Suprapubic skin (tissue), 4 donors: ENCODE data around the gene WWC1. TPM values are rescaled to one million over a fixed set of nuclear protein-coding genes. Genes with fewer than 3 reads are reported as not detected.

Experiments used
- DNase-seq, 2 donors: peaks; one replicate each; pipeline ENCODE4 v3.0.0-alpha.2; 2019; ENCODE audit warnings: low spot score in 2 of 2
- H3K27ac ChIP-seq: fragments of 200-600 bp; sonication (generic); one replicate; pipeline ENCODE4 v1.5.1; 2019
- H3K27me3 ChIP-seq: fragments of 200-600 bp; sonication (generic); one replicate; pipeline ENCODE4 v1.5.1; 2019
- H3K36me3 ChIP-seq: fragments of 200-600 bp; sonication (generic); one replicate; pipeline ENCODE4 v1.5.1; 2019
- H3K4me1 ChIP-seq: fragments of 200-600 bp; sonication (generic); one replicate; pipeline ENCODE4 v1.5.1; 2019
- H3K4me3 ChIP-seq: fragments of 200-600 bp; sonication (generic); one replicate; pipeline ENCODE4 v1.5.1; 2019; ENCODE audit warnings: mild to moderate bottlenecking
- H3K9me3 ChIP-seq: fragments of 200-600 bp; sonication (generic); one replicate; pipeline ENCODE4 v1.5.1; 2019
- CTCF ChIP-seq, 2 donors: fragments of 200-600 bp in 1 of 2; fragments of 450-650 bp in 1 of 2; sonication (generic) in 1 of 2; IDR thresholded peaks; one replicate each; pipeline ENCODE4 v1.5.1; 2016 to 2019; ENCODE audit warnings: antibody characterized with exemption in 2 of 2, mild to moderate bottlenecking in 1 of 2, moderate library complexity in 1 of 2
- EP300 ChIP-seq: sonication (generic); formaldehyde crosslinking; IDR thresholded peaks from one replicate; pipeline ENCODE4 v1.6.1; 2017; ENCODE audit warnings: antibody characterized with exemption
- POLR2A ChIP-seq, 2 donors: fragments of 450-650 bp; IDR thresholded peaks; one replicate each; pipeline ENCODE4 v1.6.1; 2017; ENCODE audit warnings: antibody characterized with exemption in 2 of 2, mild to moderate bottlenecking in 2 of 2, moderate library complexity in 2 of 2
- POLR2AphosphoS5 ChIP-seq, 3 donors: sonication (generic); formaldehyde crosslinking; IDR thresholded peaks; one replicate each; pipeline ENCODE4 v1.6.1; 2017; ENCODE audit warnings: antibody characterized with exemption in 3 of 3
- WGBS: methylation state at CpG from one replicate; pipeline ENCODE4 v1.1.5; 2018; 5-methylcytosine and 5-hydroxymethylcytosine counted together
- total RNA-seq, 4 donors: library from RNA; depleted of rRNA; stranded (reverse); fragments of >200 nt; gene quantifications; one replicate each; pipeline ENCODE4 v1.1.0, GENCODE V29; 2016

WWC1 gene
- total RNA-seq, 4 donors from 2014 or later: 28.3 to 38.3 (median 31.6) TPM

- no peak for DNase-seq
- TF ChIP-seq EP300: no peak
- no peak for TF ChIP-seq POLR2AphosphoS5 (IDR thresholded peaks at IDR 0.05)
- TF ChIP-seq POLR2A (IDR thresholded peaks at IDR 0.05): no peak
- TF ChIP-seq CTCF (IDR thresholded peaks at IDR 0.05): no peak
- H3K4me1 ChIP-seq: peaks cover 17% of the 10 kb centered on the region
- no peak overlapping the region for H3K27ac ChIP-seq
- 80% methylated on average over 6 of the region's 6 CpGs for WGBS
- H3K4me3 ChIP-seq: no peak overlapping the region
- H3K36me3 ChIP-seq: no peaks in the 10 kb centered on the region
- no peaks in the 10 kb centered on the region for H3K27me3 ChIP-seq
- H3K9me3 ChIP-seq: no peaks in the 10 kb centered on the region
These were observed 19.7 kb downstream of the WWC1 start for GRCh38 chr5:168311061-168311566.

DNA sequence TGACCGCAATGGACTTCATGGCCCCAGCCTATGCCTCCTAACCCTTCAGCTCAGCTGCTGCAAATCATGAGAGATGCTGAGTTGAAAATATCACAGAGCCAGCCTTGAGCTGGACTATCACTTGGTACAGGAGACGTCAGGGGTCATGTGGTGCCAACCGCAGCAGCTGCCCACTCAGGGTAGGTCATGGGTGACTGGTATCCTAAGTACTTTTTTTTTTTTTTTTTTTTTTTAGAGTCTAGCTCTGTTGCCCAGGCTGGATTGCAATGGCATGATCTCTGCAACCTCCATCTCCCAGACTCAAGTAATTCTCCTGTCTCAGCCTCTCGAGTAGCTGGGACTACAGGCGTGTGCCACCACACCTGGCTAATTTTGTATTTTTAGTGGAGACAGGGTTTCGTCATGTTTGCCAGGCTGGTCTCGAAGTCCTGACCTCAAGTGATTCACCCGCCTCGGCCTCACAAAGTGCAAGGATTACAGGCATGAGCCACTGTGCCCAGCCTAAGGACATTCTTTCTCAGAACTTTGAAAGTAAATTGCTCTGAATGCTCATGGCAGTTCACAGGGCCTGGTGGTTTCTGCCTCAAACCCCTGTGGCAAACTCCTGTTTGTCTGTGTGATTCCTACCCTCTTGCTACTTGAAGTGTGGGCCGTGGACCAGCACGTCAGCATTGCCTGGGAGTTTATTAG, 21.3 kb downstream of the WWC1 start:
- H3K27ac ChIP-seq: no peak overlapping the region
- peaks cover 17% of the 10 kb centered on the region for H3K4me1 ChIP-seq
- WGBS: 94% methylated on average over 10 of the region's 11 CpGs
- no peak for DNase-seq
- no peak overlapping the region for H3K4me3 ChIP-seq
- no peaks in the 10 kb centered on the region for H3K27me3 ChIP-seq
- H3K9me3 ChIP-seq: no peaks in the 10 kb centered on the region
- TF ChIP-seq CTCF (IDR thresholded peaks at IDR 0.05): no peak
- TF ChIP-seq EP300: no peak
- no peak for TF ChIP-seq POLR2A (IDR thresholded peaks at IDR 0.05)
- no peak for TF ChIP-seq POLR2AphosphoS5 (IDR thresholded peaks at IDR 0.05)
- no peaks in the 10 kb centered on the region for H3K36me3 ChIP-seq

DNA sequence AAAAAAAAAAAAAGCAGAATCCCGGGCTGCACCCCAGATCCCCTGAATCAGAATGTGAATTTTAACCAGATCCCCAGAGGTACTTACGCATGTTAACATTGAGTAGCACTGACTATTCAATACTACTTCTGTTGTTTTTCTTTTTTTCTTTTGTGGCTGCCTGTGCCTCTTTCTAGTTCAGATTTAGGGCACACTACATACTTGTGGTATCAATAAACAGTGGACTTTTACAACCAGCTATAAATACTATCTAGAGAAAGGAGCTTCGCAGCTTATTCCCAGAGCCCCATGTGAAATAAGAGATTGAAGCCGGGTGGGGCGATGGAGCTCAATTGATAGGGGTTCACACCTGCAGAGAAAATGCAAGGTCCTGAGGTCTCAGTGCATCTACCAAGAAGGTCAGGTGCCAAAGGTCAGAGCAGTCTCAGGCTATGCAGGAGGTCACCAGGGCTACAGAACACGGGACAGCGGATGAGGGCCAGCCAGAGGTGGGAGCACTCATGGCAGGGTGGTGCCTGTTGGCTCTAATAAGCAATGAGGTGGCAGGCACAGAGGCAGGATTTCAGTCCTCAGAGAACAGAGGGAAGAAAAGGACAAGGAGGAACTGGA, 22.3 kb downstream of the WWC1 start:
- no peak for DNase-seq
- no peak for TF ChIP-seq POLR2A (IDR thresholded peaks at IDR 0.05)
- TF ChIP-seq POLR2AphosphoS5 (IDR thresholded peaks at IDR 0.05): no peak
- no peak for TF ChIP-seq EP300
- no peak for TF ChIP-seq CTCF (IDR thresholded peaks at IDR 0.05)
- Histone ChIP-seq H3K36me3 (no peaks in the 10 kb centered on the region), H3K4me1 (peaks cover 17% of the 10 kb centered on the region), H3K27me3 (no peaks in the 10 kb centered on the region), H3K27ac (no peak overlapping the region), H3K4me3 (no peak overlapping the region), H3K9me3 (no peaks in the 10 kb centered on the region)
- 85% methylated on average over 7 of the region's 7 CpGs for WGBS

- no peak for DNase-seq
- H3K27me3 ChIP-seq: no peaks in the 10 kb centered on the region
- 38% methylated on average over 11 of the region's 12 CpGs for WGBS
- no peaks in the 10 kb centered on the region for H3K36me3 ChIP-seq
- H3K4me3 ChIP-seq: no peak overlapping the region
- peaks cover 17% of the 10 kb centered on the region for H3K4me1 ChIP-seq
- no peaks in the 10 kb centered on the region for H3K9me3 ChIP-seq
- TF ChIP-seq POLR2A (IDR thresholded peaks at IDR 0.05) (no peak), POLR2AphosphoS5 (IDR thresholded peaks at IDR 0.05) (no peak), EP300 (no peak), CTCF (IDR thresholded peaks at IDR 0.05) (no peak)
- H3K27ac ChIP-seq: no peak overlapping the region
These were observed 23.4 kb downstream of the WWC1 start for GRCh38 chr5:168314735-168315411.
